Anterior cingulate cortex (tissue), 58 donors: ENCODE results near the gene ELP5.
A peak's percentile ranks its signal among the peaks of the same experiment; 100 is the strongest.

Experiments used
- DNase-seq, 58 donors: peaks; one replicate each; lab custom pipeline; 2025; lab: John Stamatoyannopoulos, UW

The ELP5 gene

DNA sequence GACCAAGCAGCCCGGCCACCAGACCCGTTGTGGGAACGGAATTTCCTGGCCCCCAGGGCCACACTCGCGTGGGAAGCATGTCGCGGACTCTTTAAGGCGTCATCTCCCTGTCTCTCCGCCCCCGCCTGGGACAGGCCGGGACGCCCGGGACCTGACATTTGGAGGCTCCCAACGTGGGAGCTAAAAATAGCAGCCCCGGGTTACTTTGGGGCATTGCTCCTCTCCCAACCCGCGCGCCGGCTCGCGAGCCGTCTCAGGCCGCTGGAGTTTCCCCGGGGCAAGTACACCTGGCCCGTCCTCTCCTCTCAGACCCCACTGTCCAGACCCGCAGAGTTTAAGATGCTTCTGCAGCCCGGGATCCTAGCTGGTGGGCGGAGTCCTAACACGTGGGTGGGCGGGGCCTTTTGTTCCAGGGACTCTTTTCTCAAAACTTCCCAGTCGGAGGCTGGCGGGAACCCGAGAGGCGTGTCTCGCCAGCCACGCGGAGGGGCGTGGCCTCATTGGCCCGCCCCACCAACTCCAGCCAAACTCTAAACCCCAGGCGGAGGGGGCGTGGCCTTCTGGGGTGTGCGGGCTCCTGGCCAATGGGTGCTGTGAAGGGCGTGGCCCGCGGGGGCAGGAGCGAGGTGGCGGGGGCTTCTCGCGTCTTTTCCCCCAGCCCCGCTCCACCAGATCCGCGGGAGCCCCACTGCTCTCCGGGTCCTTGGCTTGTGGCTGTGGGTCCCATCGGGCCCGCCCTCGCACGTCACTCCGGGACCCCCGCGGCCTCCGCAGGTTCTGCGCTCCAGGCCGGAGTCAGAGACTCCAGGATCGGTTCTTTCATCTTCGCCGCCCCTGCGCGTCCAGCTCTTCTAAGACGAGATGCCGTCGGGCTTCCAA, 29.3 kb downstream of the ELP5 start, which contains the start of gene SLC2A4:
TSS of gene SLC2A4 (plus strand) at position 645 of the 879 bp plus-strand sequence. CDS start at position 862, 217 bp downstream.
- DNase-seq: peak in 52 of 58 donors; percentile 1 to 79 (median 62)

GRCh38 chr17:7281953-7282751, 30.1 kb downstream of the ELP5 start:
- DNase-seq: peak in 1 of 58 donors; percentile 36

GRCh38 chr17:7282752-7283321, 30.8 kb downstream of the ELP5 start:
- no peak for DNase-seq

- DNase-seq: no peak
Observed at GRCh38 chr17:7283471-7284216, 31.6 kb downstream of the ELP5 start.

GRCh38 chr17:7284911-7285310, 32.9 kb downstream of the ELP5 start:
- no peak for DNase-seq

DNA sequence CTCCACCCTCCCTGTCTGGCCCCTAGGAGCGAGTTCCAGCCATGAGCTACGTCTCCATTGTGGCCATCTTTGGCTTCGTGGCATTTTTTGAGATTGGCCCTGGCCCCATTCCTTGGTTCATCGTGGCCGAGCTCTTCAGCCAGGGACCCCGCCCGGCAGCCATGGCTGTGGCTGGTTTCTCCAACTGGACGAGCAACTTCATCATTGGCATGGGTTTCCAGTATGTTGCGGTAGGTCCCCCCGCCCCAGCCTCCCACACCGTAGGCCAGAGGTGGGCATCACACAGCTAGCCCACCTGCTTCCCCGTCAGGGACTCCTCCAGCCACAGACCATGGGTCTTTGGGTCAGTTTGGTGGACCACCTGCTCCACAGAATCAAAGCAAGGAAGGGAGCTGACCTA, 33.7 kb downstream of the ELP5 start:
- DNase-seq: no peak

- no peak for DNase-seq
Observed at GRCh38 chr17:7289256-7290032, 37.4 kb downstream of the ELP5 start.

DNA sequence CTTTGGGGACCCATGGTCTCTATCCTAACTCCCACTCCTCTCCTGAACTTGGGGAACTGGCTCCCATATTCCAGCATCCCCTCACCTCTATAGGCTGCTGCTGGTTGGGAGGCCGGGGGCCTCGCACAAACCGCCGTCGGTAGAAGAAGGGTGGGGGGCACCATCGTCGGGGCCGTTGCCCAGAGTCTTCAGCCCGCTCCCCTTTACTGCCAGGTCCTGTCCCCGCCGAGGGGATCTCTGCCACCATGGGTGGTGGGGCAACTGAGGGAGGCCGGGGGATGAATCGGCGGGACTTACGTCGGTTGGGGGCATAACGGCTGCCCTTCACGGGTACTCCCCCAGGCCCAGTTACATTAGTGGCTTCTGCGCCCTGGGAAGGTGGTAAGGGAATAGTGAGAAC, 38.2 kb downstream of the ELP5 start:
- DNase-seq: no peak

DNA sequence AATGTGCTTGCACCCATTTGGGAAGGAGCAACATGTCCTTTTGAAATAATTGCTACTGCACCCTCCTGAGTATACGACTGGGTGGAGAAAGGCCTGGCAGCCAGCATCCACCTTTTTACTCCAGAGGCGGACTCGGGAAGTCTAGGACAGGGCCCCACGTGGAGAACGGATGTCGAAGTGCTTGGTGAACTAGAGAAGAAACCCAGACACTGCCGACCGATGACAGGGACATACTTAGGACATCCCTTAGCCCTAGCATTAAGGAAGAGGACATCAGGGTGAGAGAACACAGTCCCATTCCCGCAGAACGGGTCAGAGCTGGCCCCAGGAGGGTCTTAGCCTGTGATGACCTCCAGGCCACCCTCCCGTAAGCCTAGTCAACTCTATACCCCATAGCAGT, 38.7 kb downstream of the ELP5 start:
- no peak for DNase-seq

GRCh38 chr17:7292194-7292593, 40.2 kb downstream of the ELP5 start:
- DNase-seq: no peak

DNA sequence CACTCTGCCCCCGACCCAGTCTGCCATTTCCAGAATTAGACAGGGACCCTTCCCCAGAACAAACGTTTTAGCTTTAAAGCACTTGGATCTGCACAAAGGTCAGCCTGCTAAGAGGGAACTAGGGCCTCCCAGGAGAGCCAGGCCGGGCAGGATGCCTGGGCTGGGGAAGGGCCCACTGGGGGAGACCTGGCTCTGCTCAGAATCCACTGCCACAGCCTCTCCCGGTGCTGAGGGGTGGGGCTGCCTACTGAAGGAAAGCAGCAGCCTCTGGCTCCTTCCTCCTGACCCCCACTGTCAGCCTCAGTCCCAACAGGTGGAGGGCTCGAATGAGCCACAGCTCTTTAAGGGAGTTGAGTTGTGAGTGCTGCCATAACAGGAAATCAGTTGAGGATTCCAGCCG, 40.7 kb downstream of the ELP5 start:
- DNase-seq: peak in 2 of 58 donors; percentile 3 to 15

GRCh38 chr17:7293159-7293558, 41.1 kb downstream of the ELP5 start:
- DNase-seq: no peak

DNA sequence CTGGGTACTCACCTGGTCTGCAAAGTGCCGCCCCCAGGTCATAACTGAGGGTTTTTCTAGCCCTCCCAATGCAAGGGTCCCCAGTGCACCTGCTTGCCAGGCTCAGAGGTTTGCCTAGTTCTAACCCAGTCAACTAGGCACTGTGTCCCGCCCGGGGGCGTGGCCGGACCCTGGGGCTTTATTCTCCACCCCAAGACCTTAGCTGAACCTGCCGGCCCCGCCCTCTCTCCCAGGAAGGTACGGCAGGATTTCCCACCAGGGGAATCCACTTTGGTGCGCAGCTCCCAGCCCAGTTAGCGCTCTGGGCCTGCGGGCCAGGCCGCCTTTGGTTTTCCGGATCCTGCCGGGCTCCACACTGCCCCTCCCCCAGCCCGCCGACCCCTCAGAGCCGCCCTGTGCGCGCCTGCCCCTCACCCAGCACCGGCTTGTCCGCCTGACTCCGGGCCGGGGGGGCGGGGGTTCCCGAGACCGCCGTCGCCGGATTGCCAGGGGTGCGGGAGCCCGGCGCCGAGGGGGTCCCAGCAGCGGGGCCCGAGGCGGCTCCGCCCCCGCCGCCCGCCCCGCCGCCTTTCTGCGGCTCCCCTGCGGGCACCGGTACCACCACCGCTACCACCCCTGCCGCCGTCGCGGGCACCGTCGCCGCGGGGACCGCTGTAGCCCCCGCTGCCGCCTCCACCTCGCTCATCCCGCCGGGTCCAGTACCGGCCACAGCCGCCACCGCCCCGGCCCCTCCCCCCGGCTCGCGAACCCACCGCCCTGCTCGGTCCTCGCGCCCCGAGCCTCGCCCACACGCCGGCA, 42.0 kb downstream of the ELP5 start:
- peak in 1 of 58 donors; percentile 59 for DNase-seq

- DNase-seq: peak in 13 of 58 donors; percentile 5 to 61 (median 18)
Observed at GRCh38 chr17:7294614-7295153, 42.7 kb downstream of the ELP5 start, which contains the start of gene YBX2. Gene YBX2, minus strand, starts transcription at chr17:7294639. Its CDS starts 139 bp downstream, at chr17:7294500.

DNA sequence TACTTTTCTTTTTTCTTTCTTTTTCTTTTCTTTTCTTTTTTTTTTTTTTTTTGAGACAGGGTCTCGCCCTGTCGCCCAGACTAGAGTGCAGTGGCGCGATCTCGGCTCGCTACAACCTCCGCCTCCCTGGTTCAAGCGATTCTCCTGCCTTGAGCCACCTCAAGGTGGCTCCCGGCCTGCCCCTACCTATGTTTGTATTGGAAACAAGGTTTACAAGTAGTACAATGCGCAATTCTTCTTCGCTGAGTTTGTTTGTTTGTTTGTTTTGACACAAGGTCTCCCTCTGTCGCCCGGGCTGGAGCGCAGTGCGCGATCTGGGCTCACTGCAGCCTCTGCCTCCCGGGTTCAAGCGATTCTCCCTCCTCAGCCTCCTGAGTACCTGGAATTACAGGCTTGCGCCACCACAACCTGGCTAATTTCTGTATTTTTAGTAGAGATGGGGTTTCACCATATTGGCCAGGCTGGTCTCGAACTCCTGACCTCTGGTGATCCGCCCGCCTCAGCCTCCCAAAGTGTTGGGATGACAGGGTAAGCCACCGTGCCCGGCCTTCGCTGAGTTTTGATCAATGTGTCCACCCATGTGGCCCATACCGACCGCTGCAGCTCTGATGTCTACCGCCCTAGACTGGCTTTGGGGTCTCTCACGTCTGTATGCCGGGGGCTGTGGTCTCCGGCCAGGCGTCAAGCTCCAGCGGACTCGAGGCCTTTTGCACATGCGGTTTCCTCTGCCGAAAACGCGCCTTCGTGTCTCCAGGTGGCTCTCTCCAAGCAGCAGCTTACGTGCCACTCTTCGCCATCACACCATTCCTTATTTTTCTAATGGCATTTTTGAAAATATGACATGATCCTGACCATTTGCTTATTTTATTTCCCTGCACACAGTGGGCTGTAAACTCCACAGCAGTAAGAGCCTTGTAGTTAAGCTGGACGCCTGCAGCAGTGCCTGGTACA, 43.5 kb downstream of the ELP5 start:
- no peak for DNase-seq

DNA sequence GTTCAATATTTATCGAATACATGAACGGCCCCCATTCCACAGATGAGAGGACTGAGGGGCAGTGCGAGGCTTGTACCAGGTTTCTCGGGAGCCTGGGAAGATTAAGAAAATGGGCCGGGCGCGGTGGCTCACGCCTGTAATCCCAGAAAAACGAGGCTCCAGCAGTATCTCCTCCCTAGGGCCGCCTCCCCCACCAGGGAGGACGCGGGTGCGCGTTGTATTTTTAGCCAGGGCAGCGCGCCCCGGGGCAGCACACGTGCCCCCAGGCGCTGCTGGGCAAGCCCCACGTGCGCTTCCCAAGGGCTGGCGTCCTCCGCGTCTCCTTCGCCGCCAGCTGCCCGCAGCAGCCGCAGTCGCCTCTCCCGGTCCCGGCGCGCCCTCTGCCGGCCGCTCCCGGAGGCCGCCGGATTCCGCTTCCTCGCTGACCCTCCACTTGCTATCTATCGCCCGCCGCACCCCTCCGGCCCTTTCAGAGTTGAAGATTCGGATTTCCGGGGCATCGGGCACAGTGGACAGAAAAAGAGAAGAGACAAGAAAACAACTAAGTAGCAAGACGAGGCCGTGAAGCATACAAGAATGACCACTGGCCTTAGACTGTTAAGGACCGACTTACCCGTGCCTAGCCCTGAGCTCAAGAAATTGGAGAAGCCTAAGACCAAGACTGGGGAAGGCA, 44.3 kb downstream of the ELP5 start:
- DNase-seq: peak in 54 of 58 donors; percentile 28 to 81 (median 57)
